Cardiac fibroblast (primary cell): ENCODE data around the gene PTPRT.

ENCODE experiments used
- DNase-seq, 2 donors: peaks; one replicate each; pipeline versions ENCODE4 v3.0.0 to v3.0.0-alpha.2; 2010; ENCODE audit warnings: low read depth in 2 of 2
- H3K4me3 ChIP-seq, 2 donors: replicated peaks in 1 of 2; 1 replicate in 1 of 2; 2 replicates in 1 of 2; pipeline ENCODE4 v1.5.1; 2011; ENCODE audit warnings: low read depth in 2 of 2, low read length in 2 of 2, mild to moderate bottlenecking in 2 of 2, moderate library complexity in 1 of 2
- CTCF ChIP-seq: IDR thresholded peaks from one replicate; pipeline ENCODE4 v1.5.1; 2011; ENCODE audit warnings: low read depth, mild to moderate bottlenecking, low read length, inconsistent platforms

Gene PTPRT

DNA sequence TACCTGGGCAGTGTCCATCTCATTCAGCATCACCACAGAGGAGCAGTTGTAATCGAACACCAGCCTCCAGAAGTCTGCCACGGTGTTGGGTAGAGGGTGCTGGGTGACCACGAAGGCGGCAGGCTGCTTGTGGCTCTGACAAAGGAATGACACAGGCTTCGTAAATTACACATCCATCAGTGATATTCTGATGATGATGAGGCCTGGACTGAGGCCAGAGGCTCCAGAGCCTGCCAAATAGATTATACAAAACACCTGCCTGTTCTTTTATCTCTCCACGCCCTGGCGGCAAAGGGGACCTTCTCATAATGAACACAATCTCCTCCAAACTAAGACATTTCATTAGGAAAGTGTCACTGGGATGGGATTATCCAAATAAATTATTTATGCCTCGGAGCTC lies 1091.3 kb downstream of the PTPRT start:
- TF ChIP-seq CTCF = no peak
- H3K4me3 ChIP-seq = no peak overlapping the region
- no peak for DNase-seq

DNA sequence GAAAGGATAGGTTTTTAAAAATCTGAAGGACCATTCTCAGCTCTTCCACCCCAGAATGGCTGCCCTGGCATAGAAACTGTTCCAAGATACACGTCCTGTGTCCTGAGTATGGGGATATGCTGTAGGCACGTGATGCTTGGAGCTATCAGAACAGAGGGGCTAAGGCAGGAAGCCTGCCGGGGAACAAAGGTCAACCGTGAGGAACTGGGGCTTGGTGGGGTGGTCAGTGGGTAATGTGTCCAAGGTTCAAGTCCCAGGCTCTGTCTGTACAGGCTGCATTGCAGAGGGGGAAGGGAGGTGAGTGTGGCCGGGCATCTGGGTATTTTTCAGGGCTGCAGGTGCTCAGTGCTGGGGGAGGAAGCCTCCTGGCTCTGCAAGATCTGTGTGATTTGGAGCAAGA lies 1092.0 kb downstream of the PTPRT start:
- DNase-seq = no peak
- no peak overlapping the region for H3K4me3 ChIP-seq
- no peak for TF ChIP-seq CTCF

- TF ChIP-seq CTCF = no peak
- no peak for DNase-seq
- H3K4me3 ChIP-seq = no peak overlapping the region
Observed at GRCh38 chr20:42095221-42095620, 1094.5 kb downstream of the PTPRT start.

GRCh38 chr20:42093542-42094440 lies 1095.9 kb downstream of the PTPRT start:
- no peak overlapping the region for H3K4me3 ChIP-seq
- no peak for TF ChIP-seq CTCF
- no peak for DNase-seq

GRCh38 chr20:42093041-42093440 lies 1096.7 kb downstream of the PTPRT start:
- H3K4me3 ChIP-seq = no peak overlapping the region
- DNase-seq = no peak
- no peak for TF ChIP-seq CTCF

GRCh38 chr20:42085366-42085765 lies 1104.3 kb downstream of the PTPRT start:
- DNase-seq = no peak
- TF ChIP-seq CTCF = no peak
- no peak overlapping the region for H3K4me3 ChIP-seq
